Fibroblast of skin of back (primary cell): ENCODE results near the gene SLC25A40. TPM values are rescaled to one million over a fixed set of nuclear protein-coding genes. Genes with fewer than 3 reads are reported as not detected.
A peak's percentile ranks its signal among the peaks of the same experiment; 100 is the strongest.
"Not testable (repeated sequence)": the region's sequence is repeated elsewhere in the genome, so short reads cannot be mapped to it uniquely, and the experiment has no call there.

Source experiments
- DNase-seq: peaks from one replicate; pipeline ENCODE4 v3.0.0-alpha.2; 2013
- polyA plus RNA-seq, 2 experiments: library from polyadenylated mRNA; unstranded; fragments of 120-200 nt; gene quantifications; one replicate each; pipeline ENCODE4 v1.2.1, GENCODE V29; 2013; ENCODE audit not compliant: insufficient read length in 2 of 2

Gene SLC25A40
- 10.7 TPM for polyA plus RNA-seq (2013, experiment 1 of 2; ENCODE audit: insufficient read length)
- polyA plus RNA-seq (2013, experiment 2 of 2; ENCODE audit: insufficient read length), result 9.2 TPM

GRCh38 chr7:87876040-87876868 is at the start of gene SLC25A40, which contains the start of gene DBF4:
SLC25A40 (minus strand) TSS chr7:87876360; CDS start chr7:87858727, 17,633 bp downstream.
DBF4 (plus strand) TSS chr7:87876493; CDS start chr7:87876733, 240 bp downstream.
- DNase-seq, result peak; percentile 93

- DNase-seq, result not testable (repeated sequence)
Observed at GRCh38 chr7:87922759-87923395, 46.7 kb upstream of the SLC25A40 start.

GRCh38 chr7:87920578-87920977 is 44.4 kb upstream of the SLC25A40 start:
- DNase-seq, result peak; percentile 16

GRCh38 chr7:87919875-87920274 is 43.7 kb upstream of the SLC25A40 start:
- no peak for DNase-seq

GRCh38 chr7:87918740-87919139 is 42.6 kb upstream of the SLC25A40 start:
- DNase-seq, result no peak

GRCh38 chr7:87912121-87912520 is 36.0 kb upstream of the SLC25A40 start:
- DNase-seq, result no peak

GRCh38 chr7:87908814-87909213 is 32.7 kb upstream of the SLC25A40 start:
- not testable (repeated sequence) for DNase-seq

- DNase-seq, result not testable (repeated sequence)
Observed at GRCh38 chr7:87907136-87907906, 31.2 kb upstream of the SLC25A40 start.

- DNase-seq, result no peak
Observed at GRCh38 chr7:87899255-87899654, 23.1 kb upstream of the SLC25A40 start.

- DNase-seq, result no peak
Observed at GRCh38 chr7:87895363-87895762, 19.2 kb upstream of the SLC25A40 start.

- DNase-seq, result peak; percentile 39
Observed at GRCh38 chr7:87886875-87887274, 10.7 kb upstream of the SLC25A40 start.

- no peak for DNase-seq
Observed at GRCh38 chr7:87885018-87885417, 8.9 kb upstream of the SLC25A40 start.

- DNase-seq, result no peak
Observed at GRCh38 chr7:87882151-87882937, 6.2 kb upstream of the SLC25A40 start.

GRCh38 chr7:87878208-87878735 is 2.1 kb upstream of the SLC25A40 start:
- peak; percentile 22 for DNase-seq

- no peak for DNase-seq
Observed at GRCh38 chr7:87877366-87878040, 1.3 kb upstream of the SLC25A40 start.

- DNase-seq, result peak; percentile 62
Observed at GRCh38 chr7:87876869-87877234, 692 bp upstream of the SLC25A40 start.

GRCh38 chr7:87875151-87876039 is 765 bp downstream of the SLC25A40 start:
- DNase-seq, result peak; percentile 3

GRCh38 chr7:87874066-87874465 is 2.1 kb downstream of the SLC25A40 start:
- DNase-seq, result no peak

- DNase-seq, result not testable (repeated sequence)
Observed at GRCh38 chr7:87873328-87873727, 2.8 kb downstream of the SLC25A40 start.

- DNase-seq, result no peak
Observed at GRCh38 chr7:87872346-87872745, 3.8 kb downstream of the SLC25A40 start.
